NCI-H524 (cell line): Measurements from ENCODE around the gene GSTO1.
A peak's percentile ranks its signal among the peaks of the same experiment; 100 is the strongest.
"Not testable (repeated sequence)": the region's sequence is repeated elsewhere in the genome, so short reads cannot be mapped to it uniquely, and the experiment has no call there.

Experiments
- DNase-seq, 2 experiments: peaks; one replicate each; lab custom pipeline; 2025; lab: John Stamatoyannopoulos, UW

Gene GSTO1

GRCh38 chr10:104254493-104255310 is at the start of gene GSTO1:
TSS of gene GSTO1 (plus strand) at chr10:104254892. CDS start at chr10:104254929, 37 bp downstream.
- DNase-seq = peak in 1 of 2 experiments; percentile 17

- no peak for DNase-seq
Measured at GRCh38 chr10:104208730-104209129, 46.0 kb upstream of the GSTO1 start.

GRCh38 chr10:104209575-104210198 is 45.0 kb upstream of the GSTO1 start:
- peak in 1 of 2 experiments; percentile 26 for DNase-seq

- no peak for DNase-seq
Measured at GRCh38 chr10:104216631-104217030, 38.1 kb upstream of the GSTO1 start.

- DNase-seq = no peak
Measured at GRCh38 chr10:104218751-104219150, 35.9 kb upstream of the GSTO1 start.

- no peak for DNase-seq
Measured at GRCh38 chr10:104220522-104220921, 34.2 kb upstream of the GSTO1 start.

GRCh38 chr10:104223304-104223703 is 31.4 kb upstream of the GSTO1 start:
- no peak for DNase-seq

- DNase-seq = no peak
Measured at GRCh38 chr10:104230490-104230889, 24.2 kb upstream of the GSTO1 start.

GRCh38 chr10:104231784-104232612 is 22.7 kb upstream of the GSTO1 start, which contains the start of gene CFAP43:
TSS of gene CFAP43 (minus strand) at chr10:104232364. CDS start at chr10:104232246, 118 bp downstream.
- DNase-seq = peak in 1 of 2 experiments; percentile 78

GRCh38 chr10:104232613-104233102 is 22.0 kb upstream of the GSTO1 start:
- no peak for DNase-seq

GRCh38 chr10:104233817-104234216 is 20.9 kb upstream of the GSTO1 start:
- DNase-seq = no peak

GRCh38 chr10:104234934-104235333 is 19.8 kb upstream of the GSTO1 start:
- DNase-seq = no peak

GRCh38 chr10:104235801-104236200 is 18.9 kb upstream of the GSTO1 start:
- DNase-seq = no peak

- DNase-seq = no peak
Measured at GRCh38 chr10:104240078-104240477, 14.6 kb upstream of the GSTO1 start.

GRCh38 chr10:104242545-104242944 is 12.1 kb upstream of the GSTO1 start:
- no peak for DNase-seq

GRCh38 chr10:104243009-104243408 is 11.7 kb upstream of the GSTO1 start:
- not testable (repeated sequence) for DNase-seq

GRCh38 chr10:104243512-104243911 is 11.2 kb upstream of the GSTO1 start:
- DNase-seq = no peak

GRCh38 chr10:104245066-104245632 is 9.5 kb upstream of the GSTO1 start:
- no peak for DNase-seq

- no peak for DNase-seq
Measured at GRCh38 chr10:104246976-104247375, 7.7 kb upstream of the GSTO1 start.

GRCh38 chr10:104247513-104248146 is 7.1 kb upstream of the GSTO1 start:
- DNase-seq = no peak

GRCh38 chr10:104248931-104249330 is 5.8 kb upstream of the GSTO1 start:
- DNase-seq = not testable (repeated sequence)
